SKM-1 (cell line): ENCODE data around the gene OR10A6.

ENCODE experiments used
- DNase-seq: peaks from one replicate; lab custom pipeline; 2025; ENCODE audit not compliant: unreplicated experiment; lab: John Stamatoyannopoulos, UW

The OR10A6 gene

GRCh38 chr11:7910286-7910788, 20.7 kb downstream of the OR10A6 start:
- no peak for DNase-seq

DNA sequence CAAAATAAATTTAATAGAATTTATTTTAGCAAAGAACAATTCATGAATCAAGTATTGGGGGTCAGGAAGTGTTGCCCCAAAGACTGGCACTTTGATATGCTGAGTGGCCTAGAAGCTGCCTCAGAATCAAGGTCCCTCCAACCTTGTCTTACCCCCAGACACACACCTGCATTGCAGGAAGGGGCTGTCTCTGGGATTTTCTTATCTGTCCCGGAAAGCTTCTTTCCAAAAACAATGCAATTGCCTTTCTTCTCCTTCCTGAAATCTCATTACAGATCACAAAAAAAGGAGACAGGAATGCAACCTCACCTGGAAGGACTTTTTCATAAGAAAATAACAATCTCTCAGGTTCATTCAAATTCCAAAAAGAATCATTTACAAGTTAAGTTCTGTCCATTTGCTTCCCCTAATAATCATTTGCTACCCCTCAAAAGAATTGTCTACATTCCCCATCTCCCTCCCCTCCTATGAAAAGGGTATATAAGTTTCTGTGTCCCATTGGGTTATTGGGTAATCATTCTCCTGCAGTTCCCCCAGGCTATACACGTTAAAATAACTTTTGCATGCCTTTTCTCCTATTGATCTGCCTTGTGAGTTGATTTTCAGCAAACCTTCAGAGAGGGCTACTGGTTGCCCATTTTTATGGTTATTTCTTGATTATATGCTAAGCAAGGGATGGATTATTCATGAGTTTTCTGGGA, 21.3 kb downstream of the OR10A6 start:
- DNase-seq = no peak

GRCh38 chr11:7907121-7907520, 23.9 kb downstream of the OR10A6 start:
- DNase-seq = no peak

GRCh38 chr11:7906481-7906880, 24.6 kb downstream of the OR10A6 start:
- DNase-seq = no peak

GRCh38 chr11:7905961-7906429, 25.1 kb downstream of the OR10A6 start:
- no peak for DNase-seq

- no peak for DNase-seq
Measured at GRCh38 chr11:7905549-7905948, 25.5 kb downstream of the OR10A6 start.

DNA sequence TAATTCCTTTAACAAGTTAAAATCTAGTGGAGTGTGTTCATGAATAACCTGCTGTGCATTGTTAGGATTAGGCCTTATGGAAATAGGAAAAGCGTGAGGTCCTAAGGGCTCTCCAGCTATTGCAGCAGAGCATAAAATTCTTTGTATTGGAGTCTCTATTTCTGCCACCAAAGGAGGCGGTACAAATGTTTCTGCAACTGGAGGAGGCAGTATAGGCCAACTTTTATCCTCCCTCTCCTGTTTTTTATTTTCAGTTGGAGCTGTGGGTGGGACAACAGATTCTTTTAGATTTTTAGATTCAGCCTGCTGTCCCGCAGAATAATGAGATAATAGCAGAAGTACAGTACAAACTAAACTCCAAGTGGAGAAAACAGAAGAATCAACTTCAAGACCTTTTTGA, 26.2 kb downstream of the OR10A6 start:
- DNase-seq = no peak

- DNase-seq = no peak
Measured at GRCh38 chr11:7903940-7904339, 27.1 kb downstream of the OR10A6 start.

GRCh38 chr11:7901319-7901854, 29.7 kb downstream of the OR10A6 start:
- no peak for DNase-seq

DNA sequence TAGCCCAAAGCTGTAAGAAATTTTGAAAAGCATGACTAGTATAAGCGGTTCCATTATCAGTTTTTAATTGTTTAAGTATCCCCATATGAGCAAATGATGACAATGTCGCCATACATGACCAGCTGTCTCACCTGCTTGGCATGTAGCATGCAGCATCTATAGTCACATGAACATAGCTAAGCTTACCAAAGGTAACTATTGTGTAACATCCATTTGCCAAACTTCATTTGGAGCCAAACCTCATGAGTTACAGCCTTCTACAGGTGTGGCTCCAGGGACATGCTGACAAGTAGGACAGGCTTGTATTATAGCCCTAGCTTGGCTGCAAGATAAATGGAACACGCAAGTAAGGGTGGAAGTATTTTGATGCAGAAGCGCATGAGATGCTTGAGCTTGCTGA, 30.4 kb downstream of the OR10A6 start:
- no peak for DNase-seq

DNA sequence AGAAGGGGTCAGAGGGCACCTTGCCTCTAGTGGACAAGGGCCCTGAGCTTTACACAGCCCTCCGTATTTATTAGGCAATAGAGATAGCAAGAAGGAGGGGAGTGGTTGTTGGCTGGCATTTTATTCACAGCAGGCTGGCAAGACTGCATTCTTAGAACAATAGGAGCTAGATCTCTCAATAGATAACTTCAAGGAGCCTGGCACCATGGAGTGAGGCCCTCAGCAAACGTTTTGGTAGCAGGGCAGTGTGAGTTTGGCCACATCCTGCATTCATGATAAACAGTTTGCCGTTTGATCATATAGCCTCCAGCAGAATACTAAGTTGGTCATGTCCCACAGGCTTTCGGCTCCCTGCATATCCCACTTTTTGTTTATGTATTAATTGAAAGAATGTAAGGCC, 31.6 kb downstream of the OR10A6 start:
- DNase-seq = no peak

- DNase-seq = no peak
Measured at GRCh38 chr11:7898666-7899283, 32.3 kb downstream of the OR10A6 start.

- DNase-seq = no peak
Measured at GRCh38 chr11:7896009-7896785, 34.9 kb downstream of the OR10A6 start.

DNA sequence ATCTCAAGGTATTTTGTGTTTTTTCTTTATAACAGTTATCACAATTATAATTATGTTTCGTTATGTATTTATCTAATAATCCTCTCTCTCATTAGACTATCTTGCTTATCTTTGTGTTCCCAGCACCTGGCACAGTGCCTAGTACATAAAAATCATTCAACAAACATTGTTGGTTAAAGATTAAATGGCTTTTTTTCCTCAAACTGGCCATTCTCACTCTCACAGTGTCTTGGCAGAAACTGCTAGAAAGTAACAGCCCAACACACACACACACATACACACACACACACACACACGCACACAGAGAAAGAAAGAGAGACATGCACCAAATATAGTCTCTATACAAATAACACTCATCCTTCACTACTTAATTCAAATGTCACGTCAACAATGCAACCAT, 36.8 kb downstream of the OR10A6 start:
- no peak for DNase-seq

GRCh38 chr11:7893796-7894195, 37.3 kb downstream of the OR10A6 start:
- no peak for DNase-seq

- peak; percentile 53 for DNase-seq
Measured at GRCh38 chr11:7892840-7893254, 38.2 kb downstream of the OR10A6 start.

DNA sequence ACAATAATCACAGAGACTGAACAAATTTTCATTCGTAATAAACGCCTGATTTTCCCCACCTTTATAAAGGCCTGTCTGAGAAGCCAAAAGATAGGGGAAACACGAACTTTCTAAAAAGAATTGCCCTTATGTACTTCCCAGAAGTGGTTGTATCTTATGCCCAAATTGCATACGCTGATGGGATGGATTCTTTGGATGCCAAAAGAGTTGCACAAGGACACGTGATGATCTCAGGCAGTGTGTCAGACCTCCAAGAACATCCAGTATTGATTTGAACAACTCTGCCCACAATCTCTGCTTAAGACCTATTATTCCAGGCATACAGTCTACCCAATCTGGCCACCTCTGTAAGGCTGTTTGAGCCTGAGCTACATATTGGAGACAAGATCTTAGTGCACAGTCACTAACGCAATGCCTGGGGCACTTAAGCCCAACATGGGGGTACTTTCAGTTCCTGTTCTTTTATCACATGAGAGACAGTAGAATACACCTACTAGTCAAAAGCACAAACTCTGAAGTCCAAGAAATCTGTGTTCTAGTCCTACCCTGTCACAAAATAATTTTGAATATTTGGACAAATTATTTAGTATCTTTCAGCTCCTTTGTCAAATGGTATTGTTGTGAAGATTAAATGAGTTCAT, 38.9 kb downstream of the OR10A6 start:
- no peak for DNase-seq

- no peak for DNase-seq
Measured at GRCh38 chr11:7890417-7891172, 40.5 kb downstream of the OR10A6 start.

DNA sequence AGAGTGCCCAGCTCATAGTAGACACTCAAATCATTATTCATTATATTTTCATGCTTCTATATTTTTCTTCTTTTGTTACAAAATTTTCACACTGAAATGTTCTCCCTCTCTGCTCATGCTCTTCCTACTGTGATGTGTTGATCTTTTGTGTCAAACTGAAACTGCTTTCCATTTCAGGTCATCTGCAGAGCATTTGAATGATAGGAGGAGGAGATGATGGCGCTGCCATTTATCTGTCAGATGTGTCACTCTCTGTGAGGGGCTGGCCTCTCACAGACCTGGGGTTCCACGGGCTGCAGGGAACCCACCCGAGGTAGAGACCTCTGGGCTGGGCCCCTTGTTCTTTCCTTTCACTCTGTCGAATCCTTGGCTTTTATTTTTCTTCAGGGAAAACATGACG, 41.1 kb downstream of the OR10A6 start:
- DNase-seq = no peak

- DNase-seq = no peak
Measured at GRCh38 chr11:7882860-7883259, 48.2 kb downstream of the OR10A6 start.
